Measurements from ENCODE around the gene SLK.

DNA sequence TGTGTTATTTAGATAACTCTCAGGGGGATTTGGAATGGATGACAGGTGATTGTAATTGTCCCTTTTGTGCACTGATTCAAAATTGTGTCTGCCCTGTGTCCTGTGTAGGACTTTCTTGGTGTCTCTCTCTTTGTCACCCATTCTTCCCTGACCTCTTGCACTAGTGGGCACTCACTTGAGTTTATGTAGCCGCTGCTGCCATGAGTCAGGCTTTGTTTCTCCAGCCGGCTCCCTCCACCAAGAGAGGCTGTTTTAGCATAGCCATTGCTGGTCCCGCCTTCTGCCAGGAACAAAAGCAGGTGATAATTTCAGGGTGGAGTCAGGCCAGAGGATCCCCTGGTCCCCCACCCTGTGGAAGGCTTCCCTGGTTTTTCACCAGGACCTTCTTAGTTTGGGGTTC is 110.3 kb downstream of the SLK start:
- TF ChIP-seq, protein P1, sequence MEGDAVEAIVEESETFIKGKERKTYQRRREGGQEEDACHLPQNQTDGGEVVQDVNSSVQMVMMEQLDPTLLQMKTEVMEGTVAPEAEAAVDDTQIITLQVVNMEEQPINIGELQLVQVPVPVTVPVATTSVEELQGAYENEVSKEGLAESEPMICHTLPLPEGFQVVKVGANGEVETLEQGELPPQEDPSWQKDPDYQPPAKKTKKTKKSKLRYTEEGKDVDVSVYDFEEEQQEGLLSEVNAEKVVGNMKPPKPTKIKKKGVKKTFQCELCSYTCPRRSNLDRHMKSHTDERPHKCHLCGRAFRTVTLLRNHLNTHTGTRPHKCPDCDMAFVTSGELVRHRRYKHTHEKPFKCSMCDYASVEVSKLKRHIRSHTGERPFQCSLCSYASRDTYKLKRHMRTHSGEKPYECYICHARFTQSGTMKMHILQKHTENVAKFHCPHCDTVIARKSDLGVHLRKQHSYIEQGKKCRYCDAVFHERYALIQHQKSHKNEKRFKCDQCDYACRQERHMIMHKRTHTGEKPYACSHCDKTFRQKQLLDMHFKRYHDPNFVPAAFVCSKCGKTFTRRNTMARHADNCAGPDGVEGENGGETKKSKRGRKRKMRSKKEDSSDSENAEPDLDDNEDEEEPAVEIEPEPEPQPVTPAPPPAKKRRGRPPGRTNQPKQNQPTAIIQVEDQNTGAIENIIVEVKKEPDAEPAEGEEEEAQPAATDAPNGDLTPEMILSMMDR (IDR thresholded peaks at IDR 0.05) = no peak
- TF ChIP-seq POLR2A (IDR thresholded peaks at IDR 0.05) (no peak), EP300 (IDR thresholded peaks at IDR 0.05) (no peak)

All from tibial nerve (tissue), 4 donors.